NCI-H526 (cell line): Measurements from ENCODE around the gene TAL2.

Experiments
- DNase-seq, 2 experiments: peaks; one replicate each; lab custom pipeline; 2025; lab: John Stamatoyannopoulos, UW

The TAL2 gene

DNA sequence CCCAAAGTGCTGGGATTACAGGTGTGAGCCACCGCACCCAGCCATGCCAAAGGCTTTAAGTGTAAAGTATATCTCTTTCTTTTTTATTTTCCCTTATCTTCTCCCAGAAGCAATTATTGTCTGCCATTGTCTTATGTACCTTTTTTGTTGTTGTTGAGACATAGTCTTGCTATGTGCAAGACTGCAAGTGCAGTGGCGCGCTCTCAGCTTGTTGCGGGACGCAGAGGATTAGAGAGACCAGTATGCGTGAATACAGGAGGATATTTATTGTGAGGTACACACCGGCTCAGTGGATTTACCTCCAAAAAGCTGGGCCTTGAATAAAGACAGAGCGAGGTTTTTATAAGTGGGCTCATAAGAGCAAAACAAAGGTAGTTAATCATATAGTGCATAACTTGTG lies 43.9 kb downstream of the TAL2 start:
- no peak for DNase-seq

DNA sequence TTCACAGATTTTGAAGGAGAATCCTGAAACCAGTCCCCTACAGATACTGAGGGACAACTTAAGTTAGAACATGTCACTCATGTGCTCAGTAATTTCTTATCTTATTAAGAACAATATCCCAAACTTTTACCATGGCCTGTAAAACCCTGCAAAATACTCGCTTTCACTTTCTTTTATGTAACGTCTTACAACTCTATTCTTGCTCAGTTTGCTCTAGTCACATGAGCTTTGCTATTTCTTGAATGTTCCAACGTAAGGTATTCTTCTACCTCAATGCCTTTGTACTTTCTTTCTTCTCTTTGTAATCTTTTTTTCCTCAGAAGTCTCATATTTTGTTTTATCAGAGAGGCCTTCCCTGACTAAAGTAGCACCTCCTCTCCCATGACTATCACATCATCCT lies 46.1 kb downstream of the TAL2 start:
- DNase-seq, result no peak

DNA sequence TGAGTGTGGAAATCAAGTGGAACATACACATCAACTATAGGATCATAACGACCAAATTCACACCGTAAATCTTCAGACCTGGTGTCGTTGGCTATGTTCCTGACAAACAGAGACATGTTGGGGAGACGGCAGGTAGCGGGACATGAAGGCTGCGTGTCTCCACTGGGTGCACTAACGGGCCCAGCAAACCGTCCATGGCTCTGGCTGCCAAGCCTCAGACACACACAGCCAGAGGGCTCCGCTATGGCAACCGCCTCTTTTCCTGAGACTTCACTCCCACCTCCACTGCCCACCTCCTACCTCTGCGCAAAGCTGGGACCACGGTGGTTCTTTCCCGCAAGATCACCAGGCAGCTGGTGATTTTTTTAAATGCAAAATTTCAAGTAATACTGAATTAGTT lies 48.4 kb downstream of the TAL2 start:
- DNase-seq, result no peak

DNA sequence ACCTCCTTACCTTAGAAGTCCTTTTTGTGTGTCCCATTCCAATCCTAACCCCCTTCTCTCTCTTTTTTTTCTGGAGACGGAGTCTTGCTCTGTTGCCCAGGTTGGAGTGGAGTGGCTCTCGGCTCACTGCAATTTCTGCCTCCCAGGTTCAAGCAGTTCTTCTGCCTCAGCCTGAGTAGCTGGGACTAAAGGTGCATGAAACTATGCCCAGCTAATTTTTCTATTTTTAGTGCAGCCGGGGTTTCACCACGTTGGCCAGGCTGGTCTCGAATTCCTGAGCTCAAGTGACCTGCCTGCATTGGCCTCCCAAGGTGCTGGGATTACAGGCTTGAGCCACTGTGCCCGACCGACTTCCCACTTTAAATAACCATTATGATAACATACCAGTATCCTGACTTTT lies 49.6 kb downstream of the TAL2 start:
- DNase-seq, result no peak

DNA sequence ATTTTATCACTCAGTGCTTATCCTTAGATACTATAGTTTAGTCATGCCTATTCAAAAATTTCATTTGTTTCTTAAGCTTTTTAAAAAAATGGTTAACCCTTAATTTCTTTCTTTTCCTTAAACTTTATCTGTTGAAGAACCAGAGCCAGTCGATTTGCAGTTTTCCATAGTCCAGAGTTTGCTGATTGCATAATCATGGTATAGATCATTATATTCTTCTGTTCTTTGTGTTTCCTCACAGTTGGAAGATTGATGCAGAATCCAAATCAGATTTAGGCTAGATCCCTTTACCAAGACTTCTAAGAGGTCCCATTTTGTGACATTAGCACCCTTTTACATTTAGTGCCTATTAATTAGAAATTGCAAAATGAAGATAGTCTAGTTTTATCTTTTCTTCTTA lies 50.0 kb downstream of the TAL2 start:
- DNase-seq, result no peak
